HTR-8/SVneo (cell line): ENCODE measurements around the gene FAP.

Source experiments
- DNase-seq: peaks from one replicate; pipeline ENCODE4 v3.0.0; 2011; ENCODE audit warnings: low spot score, mixed read lengths; ENCODE audit not compliant: insufficient read length
- FAIRE-seq: peaks from 2 replicates; lab custom pipeline; 2011; peaks lifted over from hg19 to GRCh38; lab: Jason Lieb, UNC

FAP gene

GRCh38 chr2:162243294-162243693 lies at the start of gene FAP:
FAP (minus strand) TSS chr2:162243445; CDS start chr2:162243327, 118 bp downstream.
- DNase-seq = no peak
- no peak for FAIRE-seq

GRCh38 chr2:162291748-162292147 lies 48.5 kb upstream of the FAP start:
- FAIRE-seq (no peak), DNase-seq (no peak)

GRCh38 chr2:162282765-162283425 lies 39.6 kb upstream of the FAP start:
- FAIRE-seq = no peak
- DNase-seq = no peak

- no peak for DNase-seq
- FAIRE-seq = no peak
Measured at GRCh38 chr2:162280654-162281053, 37.4 kb upstream of the FAP start.

DNA sequence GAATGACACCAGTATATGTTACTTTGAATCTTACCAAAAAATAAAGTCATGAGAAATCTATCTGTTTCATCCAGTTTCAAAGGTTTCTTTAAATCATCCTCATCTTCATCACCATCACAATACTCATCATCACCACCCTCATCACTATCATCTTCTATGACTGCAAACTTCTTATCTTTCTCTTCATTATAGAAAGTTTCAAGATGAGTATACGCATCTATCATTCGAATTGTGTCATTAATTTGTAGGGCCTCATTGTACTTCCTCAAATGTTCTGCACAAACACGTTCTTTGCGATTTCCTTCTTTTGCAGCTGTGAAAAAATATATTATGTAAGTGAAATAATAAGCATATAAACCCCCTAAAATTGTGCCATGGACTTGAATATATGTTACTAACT lies 34.1 kb upstream of the FAP start:
- FAIRE-seq (no peak), DNase-seq (no peak)

DNA sequence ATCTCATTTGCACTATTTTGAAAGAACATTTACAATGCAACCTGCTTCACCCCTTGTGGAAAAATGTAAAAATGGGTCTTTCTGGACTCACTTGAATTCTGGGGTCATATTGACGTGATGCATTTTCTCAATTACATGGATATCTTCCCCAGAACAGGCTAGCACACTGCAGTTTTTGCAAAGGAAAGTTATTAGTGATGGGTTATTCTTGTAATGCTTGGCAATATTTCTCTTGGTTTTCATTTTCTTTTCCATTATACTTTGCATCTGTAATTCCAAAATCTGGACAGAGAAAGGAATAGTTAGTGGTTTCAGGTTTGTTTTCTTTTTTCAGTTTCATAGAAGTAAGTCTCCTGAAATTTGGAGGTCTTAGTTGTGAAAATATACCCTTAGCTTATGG lies 24.8 kb upstream of the FAP start:
- DNase-seq = no peak
- no peak for FAIRE-seq

GRCh38 chr2:162267496-162267895 lies 24.3 kb upstream of the FAP start:
- no peak for DNase-seq
- FAIRE-seq = no peak

GRCh38 chr2:162266460-162266760 lies 23.2 kb upstream of the FAP start:
- FAIRE-seq (no peak), DNase-seq (no peak)

GRCh38 chr2:162265666-162266459 lies 22.6 kb upstream of the FAP start:
- DNase-seq = no peak
- FAIRE-seq = no peak

DNA sequence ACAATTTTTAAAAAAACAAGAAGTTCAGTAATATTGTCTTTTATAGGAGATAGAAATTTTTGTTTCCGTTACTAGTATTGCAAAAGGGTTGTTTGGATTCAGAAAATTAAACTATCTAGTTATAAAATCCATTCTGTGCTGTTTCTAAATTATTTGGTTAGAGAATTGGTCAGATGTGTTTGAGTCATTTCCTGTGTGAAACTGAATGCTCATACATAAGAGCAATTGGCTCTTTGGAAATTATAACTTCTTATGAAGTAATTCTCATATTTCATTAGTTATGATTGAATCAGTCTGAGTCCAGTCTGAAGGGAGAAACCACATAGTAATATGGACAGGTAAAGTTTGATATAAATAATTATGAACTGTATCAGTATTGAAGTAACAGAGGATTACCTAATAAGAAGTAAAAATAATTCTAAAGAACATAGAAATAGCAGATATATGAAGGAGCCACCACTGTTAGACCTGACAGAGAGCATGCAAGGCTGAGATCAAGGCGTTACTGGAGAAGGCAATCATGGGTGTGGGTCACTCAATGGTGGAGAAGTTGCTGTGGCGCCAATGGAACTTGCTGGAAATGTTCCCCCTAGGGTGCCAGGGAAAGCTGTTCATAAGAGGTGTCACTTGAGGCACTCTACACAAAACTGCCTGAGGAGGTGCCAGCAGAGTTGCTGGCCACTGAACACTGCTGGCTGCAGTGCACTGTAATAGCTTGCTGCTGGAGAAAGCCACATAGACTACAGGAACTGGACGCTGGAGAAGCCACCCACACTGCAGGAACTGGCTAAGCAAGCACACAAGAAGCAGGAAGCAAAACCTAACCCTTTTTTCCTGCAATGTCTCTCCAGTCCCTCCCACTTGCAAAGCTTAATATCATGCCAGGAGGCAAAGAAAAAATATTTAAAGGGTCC lies 18.0 kb upstream of the FAP start:
- no peak for DNase-seq
- peak; percentile 74 for FAIRE-seq

DNA sequence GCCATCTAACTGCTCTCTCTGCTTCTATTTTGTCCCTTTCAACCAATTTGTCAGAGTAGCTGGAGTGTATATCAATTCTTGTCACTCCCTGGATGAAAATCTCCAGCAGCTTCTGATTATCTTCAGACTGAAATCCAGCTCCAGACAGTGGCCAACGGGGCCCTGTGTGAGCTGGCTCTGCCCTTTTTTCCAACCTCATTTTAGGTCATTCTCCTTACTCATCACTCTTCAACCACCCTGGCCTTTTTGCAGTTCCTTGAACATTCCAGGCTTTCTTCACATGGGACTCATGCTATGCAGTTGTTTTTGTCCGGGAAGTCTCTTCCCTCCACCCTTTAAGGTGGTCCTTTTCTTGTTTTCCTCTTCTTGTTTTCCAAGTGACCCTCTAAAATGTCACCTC lies 15.4 kb upstream of the FAP start:
- DNase-seq (no peak), FAIRE-seq (no peak)

DNA sequence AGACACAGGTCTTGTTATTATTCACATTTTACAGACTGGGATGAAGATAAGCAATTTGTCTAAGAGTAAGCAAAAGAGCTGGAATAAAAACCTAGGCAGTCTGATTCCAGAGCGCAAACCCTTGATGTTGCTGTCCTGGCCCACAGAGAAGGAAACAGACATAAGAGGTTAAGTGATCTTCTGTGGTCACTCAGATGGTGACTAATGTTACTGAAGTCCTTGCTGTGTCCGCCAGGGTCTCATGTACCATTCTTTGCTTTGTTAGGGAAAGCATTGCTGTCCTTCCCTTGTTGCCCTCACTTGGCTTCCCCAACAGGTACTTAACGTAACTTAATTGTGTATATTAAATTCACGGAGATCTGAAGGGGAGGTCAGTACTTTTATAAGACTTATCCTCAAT lies 14.9 kb upstream of the FAP start:
- DNase-seq (no peak), FAIRE-seq (no peak)

DNA sequence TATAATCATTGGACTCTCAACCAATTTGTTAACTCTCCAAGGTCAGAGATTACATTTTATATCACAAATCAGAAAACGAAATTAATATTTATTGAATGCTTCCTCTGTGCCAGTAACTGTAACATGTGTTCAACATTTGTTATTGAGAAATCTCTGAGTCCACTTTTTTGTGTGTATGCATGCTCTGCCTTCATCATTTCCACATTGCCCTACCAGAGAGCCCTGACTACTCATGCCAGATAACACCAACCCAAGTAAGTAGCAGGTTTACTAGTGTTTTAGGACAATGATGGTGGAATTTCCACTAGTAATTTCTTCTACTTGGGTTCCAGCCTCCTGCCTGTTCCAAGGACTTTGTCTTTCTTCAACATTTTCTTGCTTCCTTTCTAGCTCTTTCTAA lies 14.2 kb upstream of the FAP start:
- FAIRE-seq (no peak), DNase-seq (no peak)

- no peak for FAIRE-seq
- DNase-seq = no peak
Measured at GRCh38 chr2:162256591-162256991, 13.3 kb upstream of the FAP start.

DNA sequence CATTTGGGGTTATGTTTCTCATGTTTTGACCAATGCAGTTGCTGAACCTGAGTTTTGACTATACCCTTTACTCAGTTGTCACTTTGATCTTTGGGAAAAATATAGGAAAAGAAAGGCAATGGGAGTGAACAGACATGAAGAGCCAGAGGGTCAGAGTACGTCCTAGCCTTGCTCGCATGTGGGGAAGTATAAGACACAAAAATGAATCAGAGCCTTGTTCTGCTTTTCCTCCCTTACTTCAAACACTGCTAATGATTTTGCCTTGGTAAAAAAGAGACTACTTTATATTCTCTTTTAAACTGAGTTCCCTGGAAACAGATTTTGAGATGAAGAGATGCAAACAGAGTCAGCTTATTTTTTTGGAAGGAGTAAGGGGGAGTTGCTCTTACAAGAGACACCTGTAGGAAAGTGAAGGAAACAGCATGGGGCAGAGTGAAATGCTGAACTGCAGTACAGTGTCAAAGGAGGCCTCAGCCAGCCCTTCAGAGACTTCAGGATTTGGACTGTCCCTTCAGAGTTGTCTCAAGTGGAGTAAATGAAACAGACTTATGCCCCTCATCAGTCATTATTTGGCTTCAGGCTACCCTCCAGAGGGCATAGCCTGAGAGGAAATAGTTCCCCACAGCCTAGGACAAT lies 11.1 kb upstream of the FAP start:
- FAIRE-seq (no peak), DNase-seq (no peak)

- DNase-seq = no peak
- FAIRE-seq = no peak
Measured at GRCh38 chr2:162253435-162253834, 10.2 kb upstream of the FAP start.

DNA sequence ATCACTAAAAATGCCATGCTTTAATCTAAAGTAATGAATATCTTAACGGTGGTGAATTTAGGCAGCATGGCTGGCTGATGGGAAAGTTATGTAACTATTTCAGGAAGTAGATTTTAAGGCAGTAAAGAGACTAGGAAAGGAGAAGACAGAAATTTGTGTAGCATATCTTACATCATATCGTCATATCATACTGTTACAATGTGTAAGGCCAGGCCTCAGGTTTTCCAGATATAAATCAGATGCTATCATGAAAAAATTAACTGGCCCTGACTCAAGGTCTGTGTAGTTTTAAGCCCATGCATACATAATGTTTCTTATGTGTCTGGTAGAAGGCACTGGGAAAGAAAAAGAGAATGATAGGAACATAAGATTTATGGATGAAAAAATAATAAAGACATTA lies 8.9 kb upstream of the FAP start:
- FAIRE-seq = no peak
- no peak for DNase-seq

GRCh38 chr2:162245781-162246180 lies 2.5 kb upstream of the FAP start:
- DNase-seq (no peak), FAIRE-seq (no peak)

DNA sequence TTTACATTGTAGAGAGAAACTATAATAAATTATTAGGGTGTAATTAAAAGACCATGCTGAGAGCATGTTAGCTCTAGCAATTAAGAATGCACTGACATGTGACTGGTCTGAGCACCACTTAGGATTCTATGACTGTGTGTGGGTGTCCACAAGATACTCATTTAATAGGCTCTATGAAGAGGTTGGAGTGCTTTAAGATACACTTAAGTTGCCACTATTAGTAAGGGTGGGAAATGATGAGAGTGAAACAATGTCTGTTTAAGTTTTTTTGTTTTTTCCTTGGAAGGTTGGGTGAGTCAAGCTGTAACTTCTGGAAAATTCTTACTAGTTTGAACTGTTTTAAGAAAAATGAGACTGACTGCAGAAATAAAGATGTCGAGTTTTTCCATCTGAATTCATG lies 1.8 kb upstream of the FAP start:
- DNase-seq (no peak), FAIRE-seq (no peak)

- peak; percentile 39 for DNase-seq
Measured at GRCh38 chr2:162244541-162245031, 1.3 kb upstream of the FAP start.

More at GRCh38 chr2:162244541-162245031, 1.3 kb upstream of the FAP start:
- no peak for FAIRE-seq
